Transverse colon (tissue), 4 donors: ENCODE measurements around the gene GRK6. TPM values are rescaled to one million over a fixed set of nuclear protein-coding genes. Genes with fewer than 3 reads are reported as not detected.

ENCODE experiments used
- DNase-seq: peaks from one replicate; pipeline ENCODE4 v3.0.0-alpha.2; 2019
- H3K27ac ChIP-seq, 4 donors: fragments of 200-600 bp; sonication (generic); 2 replicates each; pipeline ENCODE4 v1.5.1; 2016 to 2018; ENCODE audit warnings: inconsistent platforms in 4 of 4
- H3K27me3 ChIP-seq: fragments of 200-600 bp; sonication (generic); 2 replicates; pipeline ENCODE4 v1.5.1; 2017; ENCODE audit warnings: inconsistent platforms
- H3K36me3 ChIP-seq, 4 donors: fragments of 200-600 bp; sonication (generic); 2 replicates each; pipeline ENCODE4 v1.5.1; 2017 to 2019; ENCODE audit warnings: inconsistent platforms in 4 of 4
- H3K4me1 ChIP-seq, 4 donors: fragments of 200-600 bp; sonication (generic); 2 replicates each; pipeline ENCODE4 v1.5.1; 2017 to 2020; ENCODE audit warnings: inconsistent platforms in 4 of 4
- H3K4me3 ChIP-seq, 4 donors: fragments of 200-600 bp; sonication (generic); 1 replicate in 1 of 4; 2 replicates in 3 of 4; pipeline versions ENCODE4 v1.5.1 to v1.6.1; 2017 to 2019; ENCODE audit warnings: inconsistent platforms in 4 of 4
- H3K9me3 ChIP-seq, 2 donors: fragments of 200-600 bp; sonication (generic); 2 replicates each; pipeline ENCODE4 v1.5.1; 2017 to 2019; ENCODE audit warnings: inconsistent platforms in 2 of 2
- EP300 ChIP-seq: sonication (generic); formaldehyde crosslinking; IDR thresholded peaks from one replicate; pipeline ENCODE4 v1.6.1; 2017; ENCODE audit warnings: antibody characterized with exemption, low read depth
- POLR2A ChIP-seq: fragments of 450-650 bp; IDR thresholded peaks from one replicate; pipeline ENCODE4 v1.6.1; 2016; ENCODE audit warnings: antibody characterized with exemption, mild to moderate bottlenecking, moderate library complexity
- POLR2AphosphoS5 ChIP-seq, 3 donors: sonication (generic); formaldehyde crosslinking; IDR thresholded peaks; one replicate each; pipeline ENCODE4 v1.6.1; 2016; ENCODE audit warnings: antibody characterized with exemption in 3 of 3
- WGBS, 2 donors: methylation state at CpG; one replicate each; pipeline ENCODE4 v1.1.5; 2018; ENCODE audit warnings: low coverage in 1 of 2; 5-methylcytosine and 5-hydroxymethylcytosine counted together
- in situ Hi-C, 4 donors: fragments of 200-750 bp; cut with MboI; loops; one replicate each; pipeline versions ENCODE4 v1.15.0 to v1.15.1; 2017; ENCODE audit warnings: low sequenced_read_pairs in 3 of 4, low pct_ligation_motif_present in 1 of 4, low pct_unique_long_range_greater_than_20kb in 1 of 4
- intact Hi-C: fragments of 100-400 bp; cut with DNase I; formaldehyde crosslinking; loops from one replicate; pipeline ENCODE4 v1.15.1; 2023; ENCODE audit warnings: low total_unique reads
- total RNA-seq, 4 donors: library from RNA; depleted of rRNA; stranded (reverse); fragments of >200 nt; gene quantifications; one replicate each; pipeline ENCODE4 v1.1.0, GENCODE V29; 2016
- TF ChIP-seq, protein P1 (sequence below), 5 experiments: fragments of 200-600 bp in 3 of 5; fragments of 450-650 bp in 2 of 5; sonication (generic) in 3 of 5; IDR thresholded peaks; 1 replicate in 2 of 5; 2 replicates in 3 of 5; pipeline ENCODE4 v1.5.1; 2016 to 2017; ENCODE audit warnings: antibody characterized with exemption in 5 of 5, inconsistent platforms in 3 of 5, mild to moderate bottlenecking in 2 of 5, moderate library complexity in 1 of 5

GRK6 gene
- total RNA-seq, 4 donors from 2014 or later: 21.5 to 40.5 (median 36.4) TPM

DNA sequence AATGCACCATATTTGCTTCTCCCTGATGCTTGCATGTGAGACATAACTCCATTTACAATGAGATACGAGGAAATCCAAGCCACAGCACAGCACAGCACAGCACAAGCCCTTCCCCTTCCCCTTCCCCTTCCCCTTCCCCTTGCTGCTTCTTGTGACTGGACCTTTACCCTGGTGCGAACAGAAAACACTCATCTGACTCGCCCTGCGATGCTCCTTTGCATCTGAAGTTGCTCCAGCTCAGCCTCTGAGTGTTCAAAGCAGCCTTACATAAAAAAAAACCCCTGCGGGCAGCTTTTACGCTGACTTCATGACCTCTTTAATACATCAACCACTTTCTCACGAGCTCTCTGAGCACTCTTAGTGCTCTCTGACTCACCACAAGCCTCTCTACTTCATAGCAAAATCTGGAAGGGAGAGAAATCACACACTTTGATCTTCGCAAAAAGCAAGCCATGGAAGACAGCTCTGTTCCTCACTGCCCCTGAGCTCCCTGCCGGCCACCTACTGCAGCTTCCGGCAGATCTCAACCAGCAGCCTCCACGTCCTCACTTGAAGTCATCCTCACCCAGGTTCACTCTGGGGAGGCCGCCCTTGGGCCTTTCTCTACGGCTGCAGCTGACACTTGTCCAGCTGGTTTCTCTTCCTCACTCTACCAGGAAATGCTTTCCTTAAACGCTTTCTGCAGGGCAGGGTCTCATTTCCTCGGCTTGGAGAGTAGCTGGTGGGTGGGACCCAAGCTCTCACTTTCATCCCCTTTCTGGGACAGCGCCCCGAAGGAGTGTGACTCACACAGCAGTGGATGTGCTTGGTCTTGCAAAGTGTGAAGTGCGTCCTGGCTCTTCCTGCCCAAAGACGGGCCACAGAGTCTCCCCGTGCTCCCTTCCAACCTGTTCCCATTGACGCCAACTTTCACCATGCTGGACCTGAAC is 37.0 kb upstream of the GRK6 start:
- in situ Hi-C loops: loop anchor here in 3 of 4 donors (5.0 to 25.0 kb wide), 5 partner anchors 55 to 123 kb away; partner anchors contain the start of genes DOK3 (in 2 of the 3), PRR7 (in 2 of the 3) and DDX41 (in 1 of the 3)

GRCh38 chr5:177390363-177391300 is 35.8 kb upstream of the GRK6 start:
- Histone ChIP-seq H3K4me1 (peaks cover 0 to 14% (median 6%) of the 10 kb centered on the region in 4 donors), H3K9me3 (no peaks in the 10 kb centered on the region), H3K36me3 (no peaks in the 10 kb centered on the region), H3K27ac (peak overlapping the region in 2 of 4 donors; percentile 8 to 42), H3K4me3 (no peak overlapping the region), H3K27me3 (no peaks in the 10 kb centered on the region)
- intact Hi-C loops (no loop called here), in situ Hi-C loops (loop anchor here in 3 of 4 donors (5.0 to 25.0 kb wide), 5 partner anchors 54 to 122 kb away; partner anchors contain the start of genes DOK3 (in 2 of the 3), PRR7 (in 2 of the 3) and DDX41 (in 1 of the 3))
- 23 to 83% methylated on average over 1 to 13 of the region's 13 CpGs for WGBS, 2 donors
- DNase-seq: peak; percentile 91
- TF ChIP-seq, protein P1, sequence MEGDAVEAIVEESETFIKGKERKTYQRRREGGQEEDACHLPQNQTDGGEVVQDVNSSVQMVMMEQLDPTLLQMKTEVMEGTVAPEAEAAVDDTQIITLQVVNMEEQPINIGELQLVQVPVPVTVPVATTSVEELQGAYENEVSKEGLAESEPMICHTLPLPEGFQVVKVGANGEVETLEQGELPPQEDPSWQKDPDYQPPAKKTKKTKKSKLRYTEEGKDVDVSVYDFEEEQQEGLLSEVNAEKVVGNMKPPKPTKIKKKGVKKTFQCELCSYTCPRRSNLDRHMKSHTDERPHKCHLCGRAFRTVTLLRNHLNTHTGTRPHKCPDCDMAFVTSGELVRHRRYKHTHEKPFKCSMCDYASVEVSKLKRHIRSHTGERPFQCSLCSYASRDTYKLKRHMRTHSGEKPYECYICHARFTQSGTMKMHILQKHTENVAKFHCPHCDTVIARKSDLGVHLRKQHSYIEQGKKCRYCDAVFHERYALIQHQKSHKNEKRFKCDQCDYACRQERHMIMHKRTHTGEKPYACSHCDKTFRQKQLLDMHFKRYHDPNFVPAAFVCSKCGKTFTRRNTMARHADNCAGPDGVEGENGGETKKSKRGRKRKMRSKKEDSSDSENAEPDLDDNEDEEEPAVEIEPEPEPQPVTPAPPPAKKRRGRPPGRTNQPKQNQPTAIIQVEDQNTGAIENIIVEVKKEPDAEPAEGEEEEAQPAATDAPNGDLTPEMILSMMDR (IDR thresholded peaks at IDR 0.05): peak; percentile 97 to 99 (median 98)
- TF ChIP-seq POLR2AphosphoS5 (IDR thresholded peaks at IDR 0.05) (no peak), EP300 (no peak), POLR2A (no peak)

More for the DNA sequence above, 37.0 kb upstream of the GRK6 start:
- no peaks in the 10 kb centered on the region for H3K27me3 ChIP-seq
- no peak for TF ChIP-seq POLR2A
- TF ChIP-seq POLR2AphosphoS5 (IDR thresholded peaks at IDR 0.05): no peak
- TF ChIP-seq EP300: no peak
- TF ChIP-seq, protein P1 (IDR thresholded peaks at IDR 0.05): no peak
- 20 to 37% methylated on average over 8 to 21 of the region's 21 CpGs for WGBS, 2 donors
- H3K4me3 ChIP-seq: no peak overlapping the region
- no peak for DNase-seq
- H3K4me1 ChIP-seq: peaks cover 0 to 14% (median 6%) of the 10 kb centered on the region in 4 donors
- no peaks in the 10 kb centered on the region for H3K36me3 ChIP-seq
- intact Hi-C loops: loop anchor here (5.0 kb wide), 1 partner anchor 63 kb away; no protein-coding TSS in a partner anchor
- peak overlapping the region in 2 of 4 donors; percentile 27 to 42 for H3K27ac ChIP-seq
- no peaks in the 10 kb centered on the region for H3K9me3 ChIP-seq

- Histone ChIP-seq H3K4me3 (no peak overlapping the region), H3K27me3 (no peaks in the 10 kb centered on the region), H3K36me3 (no peaks in the 10 kb centered on the region), H3K4me1 (peaks cover 0 to 14% (median 6%) of the 10 kb centered on the region in 4 donors), H3K9me3 (no peaks in the 10 kb centered on the region), H3K27ac (no peak overlapping the region)
- intact Hi-C loops (loop anchor here (2.0 kb wide), 1 partner anchor 108 kb away; no protein-coding TSS in a partner anchor), in situ Hi-C loops (loop anchor here in 3 of 4 donors (5.0 to 25.0 kb wide), 5 partner anchors 52 to 120 kb away; partner anchors contain the start of genes DOK3 (in 2 of the 3), PRR7 (in 2 of the 3) and DDX41 (in 1 of the 3))
- DNase-seq: no peak
- WGBS, 2 donors: 81% methylated on average over 5 of the region's 5 CpGs; no CpG with 5 or more reads in 1 of the 2 donors
- TF ChIP-seq POLR2A: no peak
- no peak for TF ChIP-seq POLR2AphosphoS5 (IDR thresholded peaks at IDR 0.05)
- no peak for TF ChIP-seq EP300
- TF ChIP-seq, protein P1 (IDR thresholded peaks at IDR 0.05): no peak
Observed at GRCh38 chr5:177392765-177393164, 33.7 kb upstream of the GRK6 start.
